GM19238 (cell line): ENCODE data around the gene FBN1.

ENCODE experiments used
- DNase-seq: peaks from one replicate; pipeline ENCODE4 v3.0.0; 2011; ENCODE audit warnings: low spot score; ENCODE audit not compliant: insufficient read length

The FBN1 gene

GRCh38 chr15:48623456-48623855 is 22.1 kb downstream of the FBN1 start:
- no peak for DNase-seq

- no peak for DNase-seq
These were observed 23.3 kb downstream of the FBN1 start for GRCh38 chr15:48622237-48622636.

GRCh38 chr15:48619446-48619845 is 26.1 kb downstream of the FBN1 start:
- DNase-seq: no peak

- DNase-seq: no peak
These were observed 27.9 kb downstream of the FBN1 start for GRCh38 chr15:48617619-48618018.

- no peak for DNase-seq
These were observed 29.3 kb downstream of the FBN1 start for GRCh38 chr15:48616216-48616615.

- DNase-seq: no peak
These were observed 31.5 kb downstream of the FBN1 start for GRCh38 chr15:48614051-48614450.

- no peak for DNase-seq
These were observed 36.0 kb downstream of the FBN1 start for GRCh38 chr15:48609486-48609885.

GRCh38 chr15:48607846-48608245 is 37.7 kb downstream of the FBN1 start:
- no peak for DNase-seq

GRCh38 chr15:48604567-48604966 is 40.9 kb downstream of the FBN1 start:
- DNase-seq: no peak

- DNase-seq: no peak
These were observed 41.6 kb downstream of the FBN1 start for GRCh38 chr15:48603922-48604321.

GRCh38 chr15:48603123-48603500 is 42.4 kb downstream of the FBN1 start:
- DNase-seq: no peak

GRCh38 chr15:48602358-48603122 is 43.0 kb downstream of the FBN1 start:
- DNase-seq: no peak

GRCh38 chr15:48601095-48601494 is 44.4 kb downstream of the FBN1 start:
- DNase-seq: no peak

- no peak for DNase-seq
These were observed 48.7 kb downstream of the FBN1 start for GRCh38 chr15:48596841-48597240.

GRCh38 chr15:48596415-48596814 is 49.1 kb downstream of the FBN1 start:
- DNase-seq: no peak

- DNase-seq: no peak
These were observed 49.5 kb downstream of the FBN1 start for GRCh38 chr15:48595981-48596380.

- no peak for DNase-seq
These were observed 52.6 kb downstream of the FBN1 start for GRCh38 chr15:48592933-48593332.

- no peak for DNase-seq
These were observed 53.2 kb downstream of the FBN1 start for GRCh38 chr15:48592221-48592731.

- DNase-seq: no peak
These were observed 54.8 kb downstream of the FBN1 start for GRCh38 chr15:48590723-48591122.

- DNase-seq: no peak
These were observed 60.5 kb downstream of the FBN1 start for GRCh38 chr15:48584812-48585563.

- DNase-seq: no peak
These were observed 61.3 kb downstream of the FBN1 start for GRCh38 chr15:48584090-48584811.
